DMS79 treated with DMSO at 0.1 percent for 48 hours (cell line): Measurements from ENCODE around the gene ENPP6.
"Not testable (repeated sequence)": the region's sequence is repeated elsewhere in the genome, so short reads cannot be mapped to it uniquely, and the experiment has no call there.

Experiments used
- DNase-seq: peaks from one replicate; lab custom pipeline; 2025; lab: John Stamatoyannopoulos, UW

The ENPP6 gene

GRCh38 chr4:184235526-184235925 lies 17.9 kb upstream of the ENPP6 start:
- DNase-seq, result no peak

DNA sequence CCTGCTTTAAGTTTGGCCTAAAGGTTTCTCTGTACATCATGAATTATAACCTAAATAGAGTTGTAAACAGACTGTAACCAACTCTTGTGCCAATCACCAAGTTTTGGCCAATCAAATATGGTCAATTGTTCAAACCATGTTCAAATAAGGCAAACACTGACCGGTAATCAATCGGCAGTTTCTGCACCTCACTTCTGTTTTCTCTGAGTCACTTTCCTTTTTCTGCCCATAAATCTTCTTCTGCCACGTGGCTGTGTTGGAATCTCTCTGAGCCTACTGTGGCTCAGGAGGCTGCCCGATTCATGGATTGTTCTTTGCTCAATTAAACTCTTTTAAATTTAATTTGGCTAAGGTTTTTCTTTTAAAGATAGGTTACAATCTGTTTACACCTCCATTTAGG lies 16.5 kb upstream of the ENPP6 start:
- DNase-seq, result no peak

GRCh38 chr4:184232975-184233374 lies 15.3 kb upstream of the ENPP6 start:
- no peak for DNase-seq

DNA sequence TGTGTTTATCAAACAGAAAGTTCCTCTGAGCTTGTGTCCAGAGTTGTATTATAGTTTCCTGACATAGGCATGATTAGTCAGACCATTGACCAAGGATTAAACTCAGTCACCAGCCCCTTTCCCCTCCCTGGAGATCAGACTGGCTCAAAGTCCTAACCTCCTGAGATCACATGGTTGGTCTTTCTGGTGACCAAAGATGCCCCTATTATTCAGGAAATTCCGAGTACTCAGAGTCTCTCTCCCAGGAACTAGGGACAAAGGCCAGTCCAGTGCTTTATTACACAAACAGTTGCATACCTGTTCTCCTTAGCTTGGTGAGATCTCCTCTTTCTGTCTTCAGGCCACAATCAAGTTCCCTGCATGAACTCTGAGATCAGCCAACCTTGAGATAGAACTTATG lies 14.5 kb upstream of the ENPP6 start:
- no peak for DNase-seq

DNA sequence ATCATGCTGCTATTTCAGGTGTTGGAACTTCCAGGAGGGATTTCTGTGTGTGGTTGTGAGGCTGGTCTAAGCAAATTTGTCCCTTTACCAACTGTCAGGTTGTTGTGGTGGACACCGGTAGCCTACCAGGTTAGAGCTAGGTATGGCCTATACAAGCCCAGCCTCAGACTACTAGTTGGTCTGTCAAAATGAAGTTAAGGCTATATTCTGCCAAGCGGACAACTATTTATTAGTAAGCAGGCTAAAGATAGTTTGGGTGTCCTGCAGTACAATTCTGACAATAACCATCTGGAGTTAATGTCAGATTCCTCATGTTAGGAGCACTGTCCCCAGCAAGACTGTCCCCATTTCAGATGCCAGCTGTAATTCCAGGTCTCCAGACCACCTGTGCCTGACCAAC lies 13.9 kb upstream of the ENPP6 start:
- DNase-seq, result no peak

GRCh38 chr4:184228056-184228705 lies 10.5 kb upstream of the ENPP6 start:
- DNase-seq, result no peak

GRCh38 chr4:184216515-184216914 lies 1.2 kb downstream of the ENPP6 start:
- DNase-seq, result no peak

DNA sequence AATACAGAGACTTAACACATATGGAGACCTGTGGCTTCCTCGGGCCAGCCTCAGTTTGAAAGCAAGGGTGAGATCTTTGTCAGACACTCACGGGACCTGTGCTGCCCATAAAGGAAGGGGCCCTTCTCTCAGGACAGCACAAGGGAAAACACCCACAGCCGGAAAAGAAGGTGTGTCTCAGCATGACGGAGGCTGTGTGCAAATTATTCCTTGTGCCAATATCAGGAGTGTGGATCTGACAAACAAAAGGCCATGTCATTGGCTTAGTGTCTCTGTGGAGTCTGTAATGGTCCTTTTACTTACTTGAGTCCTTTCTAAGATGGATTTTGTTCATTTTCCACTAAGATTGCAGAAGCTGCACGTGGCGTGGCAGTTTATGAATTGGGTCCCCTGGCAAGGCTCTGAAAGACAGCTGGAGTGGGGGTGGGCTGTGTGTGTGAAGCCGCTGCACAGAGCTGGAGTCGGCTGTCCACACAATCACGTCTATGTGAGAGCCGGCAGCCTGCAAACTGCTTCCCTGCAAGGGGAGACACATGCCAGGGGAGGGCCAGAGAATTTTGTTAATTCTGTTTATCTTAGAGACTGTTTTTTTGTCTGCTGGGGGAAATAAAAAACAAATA lies 1.9 kb downstream of the ENPP6 start:
- DNase-seq, result no peak

- DNase-seq, result no peak
Observed at GRCh38 chr4:184214931-184215330, 2.7 kb downstream of the ENPP6 start.

- not testable (repeated sequence) for DNase-seq
Observed at GRCh38 chr4:184207734-184208607, 9.7 kb downstream of the ENPP6 start.

- no peak for DNase-seq
Observed at GRCh38 chr4:184205243-184205642, 12.4 kb downstream of the ENPP6 start.

DNA sequence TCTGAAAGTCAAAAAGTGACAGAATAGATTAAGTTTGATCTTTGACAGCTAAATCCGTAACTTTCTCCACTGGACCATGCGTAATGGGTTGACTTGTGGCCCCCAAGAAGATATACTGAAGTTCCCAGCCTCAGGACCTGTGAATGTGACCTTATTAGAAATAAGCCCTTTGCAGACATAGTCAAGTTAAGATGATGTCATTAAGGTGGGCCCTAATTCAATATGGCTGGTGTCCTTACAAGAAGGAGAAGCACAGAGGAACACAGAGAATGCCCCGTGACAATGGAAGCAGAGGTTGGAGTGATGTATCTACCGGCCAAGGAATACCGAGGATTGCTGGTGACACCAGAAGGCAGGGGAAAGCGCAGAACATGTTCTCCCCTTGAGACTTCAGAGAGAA lies 14.4 kb downstream of the ENPP6 start:
- no peak for DNase-seq

- no peak for DNase-seq
Observed at GRCh38 chr4:184201179-184201578, 16.5 kb downstream of the ENPP6 start.

DNA sequence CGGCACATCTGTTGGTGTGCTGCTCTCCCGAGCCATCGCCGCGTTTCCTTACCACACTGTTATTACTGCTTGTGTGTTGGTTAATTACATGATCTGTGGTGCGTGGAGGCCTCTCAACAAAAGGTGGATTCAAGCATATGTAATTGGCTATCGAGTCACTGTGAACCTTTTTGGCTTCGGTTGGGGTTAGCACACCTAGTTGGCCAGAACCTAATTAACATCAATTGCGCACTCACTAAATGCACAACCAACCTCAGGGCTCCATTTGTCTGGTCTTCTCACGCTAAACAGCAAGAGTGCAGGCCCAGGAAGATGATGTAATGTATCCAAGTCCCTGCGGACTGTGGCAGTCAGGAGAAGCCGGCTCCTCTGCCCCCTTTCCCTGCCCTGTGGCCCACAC lies 17.4 kb downstream of the ENPP6 start:
- DNase-seq, result no peak

GRCh38 chr4:184199780-184200179 lies 17.9 kb downstream of the ENPP6 start:
- DNase-seq, result no peak

GRCh38 chr4:184198190-184198589 lies 19.5 kb downstream of the ENPP6 start:
- no peak for DNase-seq

- DNase-seq, result no peak
Observed at GRCh38 chr4:184197536-184198082, 20.1 kb downstream of the ENPP6 start.

- no peak for DNase-seq
Observed at GRCh38 chr4:184196730-184197385, 20.8 kb downstream of the ENPP6 start.

- DNase-seq, result no peak
Observed at GRCh38 chr4:184193556-184194525, 23.8 kb downstream of the ENPP6 start.

- DNase-seq, result no peak
Observed at GRCh38 chr4:184192933-184193332, 24.7 kb downstream of the ENPP6 start.

GRCh38 chr4:184191267-184191666 lies 26.4 kb downstream of the ENPP6 start:
- no peak for DNase-seq
